RWPE2 (cell line): ENCODE data around the gene RPL37A.

Experiments
- ATAC-seq: fragments of 200-7000 bp; cut with Tn5 transposase; 3 replicates; pipeline ENCODE4 v1.9.1; 2021; ENCODE audit warnings: low read depth
- DNase-seq: peaks from one replicate; pipeline ENCODE4 v3.0.0-alpha.2; 2020; ENCODE audit warnings: low spot score
- H3K27ac ChIP-seq: fragments of 450-650 bp; 2 replicates; pipeline ENCODE4 v1.5.1; 2017; ENCODE audit warnings: mild to moderate bottlenecking; ENCODE audit not compliant: poor library complexity, severe bottlenecking
- H3K27me3 ChIP-seq: fragments of 250-450 bp; sonication (Bioruptor Pico); 2 replicates; pipeline ENCODE4 v1.5.1; 2021; ENCODE audit warnings: mild to moderate bottlenecking, moderate library complexity; ENCODE audit not compliant: insufficient read depth, poor library complexity, severe bottlenecking
- H3K36me3 ChIP-seq: fragments of 250-450 bp; sonication (Bioruptor Pico); 2 replicates; pipeline ENCODE4 v1.5.1; 2020; ENCODE audit warnings: low read depth, mild to moderate bottlenecking, moderate library complexity
- H3K4me1 ChIP-seq: fragments of 250-450 bp; sonication (Bioruptor Pico); 2 replicates; pipeline ENCODE4 v1.5.1; 2021; ENCODE audit warnings: mild to moderate bottlenecking, moderate library complexity; ENCODE audit not compliant: insufficient read depth, poor library complexity, severe bottlenecking
- H3K4me3 ChIP-seq: fragments of 250-450 bp; sonication (Bioruptor Pico); 2 replicates; pipeline ENCODE4 v1.5.1; 2021; ENCODE audit warnings: mild to moderate bottlenecking, moderate library complexity; ENCODE audit not compliant: severe bottlenecking
- H3K9me3 ChIP-seq: fragments of 250-450 bp; sonication (Bioruptor Pico); 2 replicates; pipeline ENCODE4 v1.5.1; 2021; ENCODE audit warnings: mild to moderate bottlenecking, moderate library complexity; ENCODE audit not compliant: severe bottlenecking
- TF ChIP-seq, protein P1 (sequence below): fragments of 450-650 bp; IDR thresholded peaks from one replicate; pipeline ENCODE4 v1.5.1; 2017; ENCODE audit warnings: mild to moderate bottlenecking, moderate library complexity; ENCODE audit not compliant: poor library complexity, severe bottlenecking

RPL37A gene

DNA sequence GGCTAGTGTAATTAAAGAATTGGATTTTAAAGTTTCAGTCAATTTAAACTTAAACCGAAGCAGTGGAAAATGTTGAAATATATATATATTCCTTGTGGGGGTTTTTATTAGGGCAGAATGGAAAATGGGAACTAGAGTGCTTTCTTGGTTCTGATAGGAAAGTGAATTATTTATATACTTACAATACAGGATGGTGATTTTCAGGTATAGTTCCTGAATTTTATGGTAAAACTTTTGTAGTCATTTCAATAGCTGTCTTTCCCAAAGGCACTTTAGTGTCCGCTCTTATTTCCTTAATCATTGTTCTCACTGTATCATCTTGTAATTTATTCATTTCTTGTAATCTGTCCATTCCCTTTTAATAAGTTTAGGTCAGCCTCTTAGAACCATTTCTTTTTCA is 1.9 kb downstream of the RPL37A start:
- H3K27ac ChIP-seq = peak overlapping the region; percentile 82
- H3K36me3 ChIP-seq = peaks cover 67% of the 10 kb centered on the region
- ATAC-seq = no peak
- DNase-seq = no peak
- peaks cover 19% of the 10 kb centered on the region for H3K4me1 ChIP-seq
- H3K27me3 ChIP-seq = no peaks in the 10 kb centered on the region
- peak overlapping the region; percentile 65 for H3K4me3 ChIP-seq
- H3K9me3 ChIP-seq = no peaks in the 10 kb centered on the region
- TF ChIP-seq, protein P1, sequence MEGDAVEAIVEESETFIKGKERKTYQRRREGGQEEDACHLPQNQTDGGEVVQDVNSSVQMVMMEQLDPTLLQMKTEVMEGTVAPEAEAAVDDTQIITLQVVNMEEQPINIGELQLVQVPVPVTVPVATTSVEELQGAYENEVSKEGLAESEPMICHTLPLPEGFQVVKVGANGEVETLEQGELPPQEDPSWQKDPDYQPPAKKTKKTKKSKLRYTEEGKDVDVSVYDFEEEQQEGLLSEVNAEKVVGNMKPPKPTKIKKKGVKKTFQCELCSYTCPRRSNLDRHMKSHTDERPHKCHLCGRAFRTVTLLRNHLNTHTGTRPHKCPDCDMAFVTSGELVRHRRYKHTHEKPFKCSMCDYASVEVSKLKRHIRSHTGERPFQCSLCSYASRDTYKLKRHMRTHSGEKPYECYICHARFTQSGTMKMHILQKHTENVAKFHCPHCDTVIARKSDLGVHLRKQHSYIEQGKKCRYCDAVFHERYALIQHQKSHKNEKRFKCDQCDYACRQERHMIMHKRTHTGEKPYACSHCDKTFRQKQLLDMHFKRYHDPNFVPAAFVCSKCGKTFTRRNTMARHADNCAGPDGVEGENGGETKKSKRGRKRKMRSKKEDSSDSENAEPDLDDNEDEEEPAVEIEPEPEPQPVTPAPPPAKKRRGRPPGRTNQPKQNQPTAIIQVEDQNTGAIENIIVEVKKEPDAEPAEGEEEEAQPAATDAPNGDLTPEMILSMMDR = no peak

DNA sequence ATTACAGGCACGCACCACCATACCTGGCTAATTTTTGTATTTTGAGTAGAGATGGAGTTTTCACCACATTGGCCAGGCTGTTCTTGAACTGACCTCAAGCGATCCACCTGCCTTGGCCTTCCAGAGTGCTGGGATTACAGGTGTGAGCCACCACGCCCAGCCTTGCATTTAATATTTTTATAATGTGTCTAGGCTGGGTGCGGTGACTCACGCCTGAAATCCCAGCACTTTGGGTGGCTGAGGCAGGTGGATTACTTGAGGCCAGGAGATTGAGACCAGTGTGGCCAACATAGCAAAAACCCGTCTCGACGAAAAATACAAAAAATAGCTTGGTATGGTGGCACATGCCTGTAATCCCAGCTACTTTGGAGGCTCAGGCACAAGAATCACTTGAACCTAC is 3.2 kb downstream of the RPL37A start:
- peaks cover 16% of the 10 kb centered on the region for H3K4me1 ChIP-seq
- H3K9me3 ChIP-seq = no peaks in the 10 kb centered on the region
- no peaks in the 10 kb centered on the region for H3K27me3 ChIP-seq
- H3K36me3 ChIP-seq = peaks cover 77% of the 10 kb centered on the region
- H3K27ac ChIP-seq = peak overlapping the region; percentile 82
- DNase-seq (no peak), ATAC-seq (no peak)
- TF ChIP-seq, protein P1 = no peak
- no peak overlapping the region for H3K4me3 ChIP-seq

DNA sequence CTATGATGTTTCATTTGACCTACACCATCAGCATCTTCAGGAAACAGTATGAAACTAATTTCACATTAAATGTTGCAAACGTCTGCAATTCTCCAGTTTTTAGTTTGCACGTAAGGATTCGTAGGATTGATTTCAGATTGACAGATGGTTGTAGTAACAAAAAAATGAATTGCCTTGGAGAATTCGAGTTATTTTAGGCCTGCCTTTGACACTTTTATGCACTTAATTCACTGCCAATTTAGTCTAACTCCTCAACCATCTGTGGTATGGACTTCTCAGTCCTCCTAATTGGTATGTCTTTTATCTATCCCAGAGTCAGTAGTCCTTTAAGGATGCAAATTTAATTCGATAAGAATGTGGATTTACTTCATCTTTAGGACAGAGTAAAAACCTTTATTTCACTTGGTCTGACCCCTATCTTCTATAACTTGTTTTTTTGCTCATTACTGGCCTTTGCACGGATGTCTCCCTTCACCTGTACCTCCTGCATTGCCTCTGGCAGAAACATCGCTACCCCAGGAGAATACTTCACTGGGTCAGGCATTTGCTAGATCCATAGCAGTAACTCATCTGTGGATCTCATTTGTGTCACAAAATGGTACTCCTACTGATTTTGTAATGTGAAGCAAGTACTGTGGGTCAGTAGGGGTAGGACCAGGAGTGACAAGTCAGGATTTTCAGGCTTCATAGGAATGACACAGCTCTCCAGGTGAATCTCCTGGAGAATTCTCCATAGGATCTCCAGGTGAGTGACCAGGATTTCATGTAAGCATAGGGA is 3.9 kb downstream of the RPL37A start:
- no peak for ATAC-seq
- Histone ChIP-seq H3K9me3 (no peaks in the 10 kb centered on the region), H3K4me3 (no peak overlapping the region), H3K36me3 (peaks cover 84% of the 10 kb centered on the region), H3K4me1 (peaks cover 16% of the 10 kb centered on the region), H3K27me3 (no peaks in the 10 kb centered on the region), H3K27ac (no peak overlapping the region)
- no peak for DNase-seq
- TF ChIP-seq, protein P1 = no peak

DNA sequence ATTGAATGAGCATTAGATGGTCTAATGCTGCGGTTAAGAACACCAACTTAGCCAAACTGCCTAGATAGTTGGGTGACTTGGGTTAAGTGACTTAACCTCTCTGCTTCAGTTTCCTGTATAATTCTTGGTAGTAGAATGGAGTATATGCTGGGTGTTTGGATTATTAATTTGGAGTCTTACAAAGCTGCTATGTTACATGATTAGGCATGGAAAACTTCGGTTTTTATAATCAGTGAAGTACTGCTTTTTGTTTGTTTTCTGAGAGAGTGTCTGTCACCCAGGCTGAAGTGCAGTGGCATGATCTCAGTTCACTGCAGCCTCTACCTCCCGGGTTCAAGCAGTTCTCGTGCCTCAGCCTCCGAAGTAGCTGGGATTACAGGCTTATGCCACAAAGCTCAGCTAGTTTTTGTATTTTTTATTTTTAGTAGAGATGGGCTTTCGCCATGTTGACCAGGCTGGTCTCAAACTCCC is 4.5 kb downstream of the RPL37A start:
- ATAC-seq (no peak), DNase-seq (no peak)
- Histone ChIP-seq H3K36me3 (peaks cover 86% of the 10 kb centered on the region), H3K4me1 (peaks cover 16% of the 10 kb centered on the region), H3K4me3 (no peak overlapping the region), H3K9me3 (no peaks in the 10 kb centered on the region), H3K27ac (peak overlapping the region; percentile 7), H3K27me3 (no peaks in the 10 kb centered on the region)
- TF ChIP-seq, protein P1 = no peak
